PC-9 (cell line): ENCODE data around the gene MPZL1. TPM values are rescaled to one million over a fixed set of nuclear protein-coding genes. Genes with fewer than 3 reads are reported as not detected.

Experiments used
- BruUV-seq: library from RNA; stranded (reverse); fragments of 400-500 nt; replicated peaks from 2 replicates; lab custom pipeline; 2021; lab: Mats Ljungman, UMichigan
- CTCF ChIA-PET: fragments of 300-600 bp; sonication (Branson Sonifier 250); formaldehyde crosslinking; loops from one replicate; lab custom pipeline; 2022; ENCODE audit warnings: antibody characterized with exemption; lab: Charles Lee
- POLR2A ChIA-PET: fragments of 300-600 bp; sonication (Branson Sonifier 250); formaldehyde crosslinking; loops from one replicate; lab custom pipeline; 2022; ENCODE audit warnings: antibody characterized with exemption; ENCODE audit not compliant: unreplicated experiment; lab: Charles Lee
- DNase-seq, 2 experiments: peaks; one replicate each; pipeline versions ENCODE4 v3.0.0 to v3.0.0-alpha.2; 2015 to 2022; ENCODE audit warnings: mixed read lengths in 1 of 2
- H2AFZ ChIP-seq: fragments of 200-600 bp; sonication (generic); 2 replicates; pipeline ENCODE4 v1.8.1; 2017; ENCODE audit warnings: antibody characterized with exemption
- H3F3A ChIP-seq: fragments of 200-600 bp; sonication (generic); 2 replicates; pipeline ENCODE4 v1.8.1; 2017; ENCODE audit warnings: antibody characterized with exemption, mild to moderate bottlenecking, low read depth; ENCODE audit not compliant: insufficient read depth
- H3K27ac ChIP-seq: fragments of 200-600 bp; sonication (generic); 2 replicates; pipeline ENCODE4 v1.6.1; 2016; ENCODE audit warnings: mixed run types
- H3K27me3 ChIP-seq: fragments of 200-600 bp; sonication (generic); 2 replicates; pipeline ENCODE4 v1.6.1; 2016; ENCODE audit warnings: low read depth, mixed run types; ENCODE audit not compliant: insufficient read depth
- H3K36me3 ChIP-seq: fragments of 200-600 bp; sonication (generic); 2 replicates; pipeline ENCODE4 v1.6.1; 2016; ENCODE audit warnings: low read depth, mixed run types
- H3K4me1 ChIP-seq: fragments of 200-600 bp; sonication (generic); replicated peaks from 2 replicates; pipeline ENCODE4 v1.6.1; 2016; ENCODE audit warnings: mixed run types; ENCODE audit not compliant: insufficient read depth
- H3K4me2 ChIP-seq: fragments of 200-600 bp; sonication (generic); 2 replicates; pipeline ENCODE4 v1.6.1; 2017; ENCODE audit warnings: mixed run types
- H3K4me3 ChIP-seq: fragments of 200-600 bp; sonication (generic); 2 replicates; pipeline ENCODE4 v1.6.1; 2016; ENCODE audit warnings: mixed run types
- H3K79me2 ChIP-seq: fragments of 200-600 bp; sonication (generic); 2 replicates; pipeline ENCODE4 v1.6.1; 2017; ENCODE audit warnings: low read depth, mixed run types
- H3K9me2 ChIP-seq: fragments of 200-600 bp; sonication (generic); 2 replicates; pipeline ENCODE4 v1.8.1; 2017; ENCODE audit warnings: mild to moderate bottlenecking; ENCODE audit not compliant: insufficient read depth
- H3K9me3 ChIP-seq: fragments of 200-600 bp; sonication (generic); 2 replicates; pipeline ENCODE4 v1.8.1; 2016; ENCODE audit warnings: low read depth; ENCODE audit not compliant: insufficient read depth
- H4K20me1 ChIP-seq: fragments of 200-600 bp; sonication (generic); 2 replicates; pipeline ENCODE4 v1.8.1; 2017; ENCODE audit not compliant: insufficient read depth
- EZH2 ChIP-seq: fragments of 200-600 bp; sonication (generic); IDR thresholded peaks from 2 replicates; pipeline ENCODE4 v1.8.0; 2017; ENCODE audit warnings: antibody characterized with exemption, low read depth
- intact Hi-C: fragments of 100-400 bp; cut with micrococcal nuclease; formaldehyde crosslinking; loops from one replicate; pipeline ENCODE4 v1.10.0; 2022; ENCODE audit not compliant: unreplicated experiment
- total RNA-seq: library from RNA; stranded (reverse); gene quantifications from 2 replicates; pipeline ENCODE4 v1.2.3, GENCODE V29; 2021
- TF ChIP-seq, protein P1 (sequence below): fragments of 200-600 bp; sonication (generic); conservative IDR thresholded peaks from 2 replicates; pipeline ENCODE4 v1.6.1; 2017; ENCODE audit warnings: mixed run types, antibody characterized with exemption, mild to moderate bottlenecking, moderate library complexity

Gene MPZL1
- total RNA-seq, 1 experiment from 2014 or later = 80.3 TPM

DNA sequence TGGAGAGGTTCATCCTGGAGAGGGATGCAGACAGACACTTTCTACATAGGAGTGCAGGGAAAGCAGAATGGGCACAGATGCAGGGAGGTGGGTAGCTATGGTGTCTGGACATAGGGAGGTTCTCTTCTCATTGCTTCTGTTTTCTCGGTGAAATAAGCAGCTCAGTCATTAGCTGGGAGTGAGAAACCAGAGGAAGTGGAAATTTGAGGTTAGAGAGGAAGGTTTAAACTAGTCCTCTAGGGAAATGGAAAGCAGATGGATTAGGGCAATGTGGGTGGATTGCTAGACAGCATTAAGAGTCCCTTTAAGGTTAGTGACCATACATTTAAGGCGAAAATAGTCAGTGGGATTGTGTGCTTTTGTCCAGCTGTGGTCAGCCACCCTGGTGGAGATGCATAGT lies 39.6 kb downstream of the MPZL1 start:
- no TSS peak for BruUV-seq
- ChIA-PET POLR2A (no interaction called here), CTCF (no interaction called here)
- H3K27ac ChIP-seq = no peak overlapping the region
- no peaks in the 10 kb centered on the region for H3K36me3 ChIP-seq
- no peak overlapping the region for H2AFZ ChIP-seq
- TF ChIP-seq EZH2 = no peak
- TF ChIP-seq, protein P1, sequence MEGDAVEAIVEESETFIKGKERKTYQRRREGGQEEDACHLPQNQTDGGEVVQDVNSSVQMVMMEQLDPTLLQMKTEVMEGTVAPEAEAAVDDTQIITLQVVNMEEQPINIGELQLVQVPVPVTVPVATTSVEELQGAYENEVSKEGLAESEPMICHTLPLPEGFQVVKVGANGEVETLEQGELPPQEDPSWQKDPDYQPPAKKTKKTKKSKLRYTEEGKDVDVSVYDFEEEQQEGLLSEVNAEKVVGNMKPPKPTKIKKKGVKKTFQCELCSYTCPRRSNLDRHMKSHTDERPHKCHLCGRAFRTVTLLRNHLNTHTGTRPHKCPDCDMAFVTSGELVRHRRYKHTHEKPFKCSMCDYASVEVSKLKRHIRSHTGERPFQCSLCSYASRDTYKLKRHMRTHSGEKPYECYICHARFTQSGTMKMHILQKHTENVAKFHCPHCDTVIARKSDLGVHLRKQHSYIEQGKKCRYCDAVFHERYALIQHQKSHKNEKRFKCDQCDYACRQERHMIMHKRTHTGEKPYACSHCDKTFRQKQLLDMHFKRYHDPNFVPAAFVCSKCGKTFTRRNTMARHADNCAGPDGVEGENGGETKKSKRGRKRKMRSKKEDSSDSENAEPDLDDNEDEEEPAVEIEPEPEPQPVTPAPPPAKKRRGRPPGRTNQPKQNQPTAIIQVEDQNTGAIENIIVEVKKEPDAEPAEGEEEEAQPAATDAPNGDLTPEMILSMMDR = no peak
- H3K4me3 ChIP-seq = no peak overlapping the region
- H3K9me2 ChIP-seq = no peaks in the 10 kb centered on the region
- DNase-seq = no peak
- H3K4me1 ChIP-seq = no peaks in the 10 kb centered on the region
- no peaks in the 10 kb centered on the region; the same call in 1 of the 2 replicates for H3F3A ChIP-seq
- no peaks in the 10 kb centered on the region for H3K9me3 ChIP-seq
- no peak overlapping the region for H3K4me2 ChIP-seq
- intact Hi-C loops = no loop called here
- H3K27me3 ChIP-seq = no peaks in the 10 kb centered on the region
- peaks cover 3% of the 10 kb centered on the region; the same call in 1 of the 2 replicates for H4K20me1 ChIP-seq
- H3K79me2 ChIP-seq = peaks cover 35% of the 10 kb centered on the region

DNA sequence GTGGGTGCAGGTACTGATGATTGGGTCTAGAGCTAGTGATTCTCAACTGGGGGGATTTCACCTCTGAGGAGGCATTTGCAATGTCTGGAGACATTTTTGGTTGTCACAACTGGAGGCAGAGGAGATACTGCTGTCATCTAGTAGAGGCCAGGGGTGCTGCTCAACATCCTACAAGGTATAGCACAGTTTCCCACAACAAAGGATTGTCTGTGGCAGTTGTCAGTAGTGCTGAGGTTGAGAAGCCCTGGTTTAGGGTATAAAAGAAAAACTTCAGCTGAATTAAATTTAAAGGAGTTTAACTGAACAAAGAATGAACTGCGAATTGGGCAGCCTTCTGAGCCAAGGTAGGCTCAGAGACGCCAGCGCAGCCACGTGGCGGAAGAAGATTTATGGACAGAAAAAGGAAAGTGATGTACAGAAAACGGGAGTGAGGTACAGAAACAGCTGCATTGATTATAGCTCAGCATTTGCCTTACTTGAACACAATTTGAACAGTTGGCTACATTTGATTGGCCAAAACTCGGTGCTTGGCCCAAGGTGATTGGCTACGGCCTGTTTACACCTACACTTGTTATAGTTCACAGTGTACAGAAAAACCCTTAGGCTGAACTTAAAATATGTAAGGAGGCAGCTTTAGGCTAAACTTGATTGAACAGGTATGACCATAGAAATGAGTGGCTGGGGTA lies 40.4 kb downstream of the MPZL1 start:
- CTCF ChIA-PET = no interaction called here
- no peak overlapping the region for H2AFZ ChIP-seq
- H3K79me2 ChIP-seq = peaks cover 35% of the 10 kb centered on the region
- peaks cover under 1% of the 10 kb centered on the region; the same call in 1 of the 2 replicates for H3K36me3 ChIP-seq
- peaks cover 3% of the 10 kb centered on the region; the same call in 1 of the 2 replicates for H4K20me1 ChIP-seq
- DNase-seq = no peak
- no peaks in the 10 kb centered on the region for H3K27me3 ChIP-seq
- H3K4me2 ChIP-seq = no peak overlapping the region
- no peaks in the 10 kb centered on the region for H3K9me2 ChIP-seq
- no peak for TF ChIP-seq EZH2
- TF ChIP-seq, protein P1 = no peak
- no TSS peak for BruUV-seq
- H3F3A ChIP-seq = no peaks in the 10 kb centered on the region; the same call in 1 of the 2 replicates
- intact Hi-C loops = no loop called here
- no peaks in the 10 kb centered on the region for H3K4me1 ChIP-seq
- no peak overlapping the region for H3K27ac ChIP-seq
- H3K9me3 ChIP-seq = no peaks in the 10 kb centered on the region
- H3K4me3 ChIP-seq = no peak overlapping the region
- POLR2A ChIA-PET = no interaction called here

DNA sequence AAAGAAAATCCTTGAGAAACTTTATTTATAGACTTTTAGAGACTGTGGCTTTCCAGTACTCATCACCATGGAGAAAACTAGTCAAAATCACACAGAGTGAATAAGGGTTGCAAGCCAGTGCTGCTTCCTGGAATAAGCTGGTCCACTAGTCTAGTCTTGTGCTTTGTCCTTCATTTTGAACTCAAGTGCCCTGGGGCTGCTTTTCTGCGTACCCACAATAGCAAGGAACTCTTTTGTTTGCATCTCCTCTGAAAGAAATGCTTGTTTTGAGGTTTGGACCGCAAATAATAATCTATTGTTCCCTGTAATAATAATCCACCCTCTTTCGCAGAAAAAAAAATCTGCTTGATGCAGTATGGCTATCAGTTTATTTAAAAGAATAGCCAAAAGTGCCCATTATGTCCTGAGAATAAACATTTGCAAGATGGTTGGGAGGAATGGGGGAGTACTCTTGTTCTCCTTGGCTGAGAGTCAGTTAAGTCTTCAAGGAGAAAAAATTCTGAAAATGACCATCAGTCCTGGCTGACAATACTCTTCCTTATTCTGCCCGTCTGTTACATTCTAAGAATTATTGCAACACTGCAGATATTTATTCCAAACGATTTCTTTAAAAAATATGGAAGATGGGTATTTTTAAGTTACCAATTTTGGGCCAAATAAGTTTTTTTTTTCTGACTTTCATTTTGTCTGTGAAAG lies 41.9 kb downstream of the MPZL1 start:
- Histone ChIP-seq H3K4me1 (no peaks in the 10 kb centered on the region), H3K79me2 (peaks cover 35% of the 10 kb centered on the region), H3F3A (no peaks in the 10 kb centered on the region; the same call in 1 of the 2 replicates), H3K9me2 (no peaks in the 10 kb centered on the region), H3K27ac (no peak overlapping the region), H3K9me3 (no peaks in the 10 kb centered on the region), H3K4me2 (no peak overlapping the region), H3K27me3 (no peaks in the 10 kb centered on the region), H4K20me1 (peaks cover 3% of the 10 kb centered on the region; the same call in 1 of the 2 replicates), H3K4me3 (no peak overlapping the region), H2AFZ (no peak overlapping the region), H3K36me3 (peaks cover 8% of the 10 kb centered on the region; the same call in 1 of the 2 replicates)
- intact Hi-C loops = no loop called here
- no peak for TF ChIP-seq EZH2
- TF ChIP-seq, protein P1 = no peak
- CTCF ChIA-PET = no interaction called here
- no TSS peak for BruUV-seq
- POLR2A ChIA-PET = no interaction called here
- no peak for DNase-seq
